HG02870 (cell line): Measurements from ENCODE around the gene NIPAL4.
A peak's percentile ranks its signal among the peaks of the same experiment; 100 is the strongest.
"Not testable (repeated sequence)": the region's sequence is repeated elsewhere in the genome, so short reads cannot be mapped to it uniquely, and the experiment has no call there.

Source experiments
- ATAC-seq: cut with Tn5 transposase; IDR thresholded peaks from one replicate; pipeline ENCODE4 v1.9.1; 2021; ENCODE audit warnings: mild to moderate bottlenecking, moderate library complexity; ENCODE audit not compliant: unreplicated experiment

NIPAL4 gene

GRCh38 chr5:157463081-157463480 is 3.1 kb downstream of the NIPAL4 start:
- no peak for ATAC-seq

- no peak for ATAC-seq
Measured at GRCh38 chr5:157463621-157464518, 3.9 kb downstream of the NIPAL4 start.

GRCh38 chr5:157464519-157465171 is 4.6 kb downstream of the NIPAL4 start:
- peak; percentile 97 for ATAC-seq

- no peak for ATAC-seq
Measured at GRCh38 chr5:157468293-157468965, 8.4 kb downstream of the NIPAL4 start.

- no peak for ATAC-seq
Measured at GRCh38 chr5:157469073-157469472, 9.1 kb downstream of the NIPAL4 start.

- ATAC-seq, result no peak
Measured at GRCh38 chr5:157469687-157470086, 9.7 kb downstream of the NIPAL4 start.

- no peak for ATAC-seq
Measured at GRCh38 chr5:157470631-157471030, 10.6 kb downstream of the NIPAL4 start.

- peak; percentile 53 for ATAC-seq
Measured at GRCh38 chr5:157471709-157472108, 11.7 kb downstream of the NIPAL4 start.

- ATAC-seq, result no peak
Measured at GRCh38 chr5:157473383-157474320, 13.6 kb downstream of the NIPAL4 start.

GRCh38 chr5:157475432-157475831 is 15.4 kb downstream of the NIPAL4 start:
- no peak for ATAC-seq

- ATAC-seq, result peak; percentile 71
Measured at GRCh38 chr5:157476702-157477408, 16.8 kb downstream of the NIPAL4 start.

GRCh38 chr5:157477814-157478494 is 17.9 kb downstream of the NIPAL4 start:
- ATAC-seq, result no peak

GRCh38 chr5:157478726-157479125 is 18.7 kb downstream of the NIPAL4 start:
- no peak for ATAC-seq

- no peak for ATAC-seq
Measured at GRCh38 chr5:157479166-157479565, 19.2 kb downstream of the NIPAL4 start.

- ATAC-seq, result no peak
Measured at GRCh38 chr5:157479612-157480510, 19.8 kb downstream of the NIPAL4 start.

- no peak for ATAC-seq
Measured at GRCh38 chr5:157481265-157481664, 21.3 kb downstream of the NIPAL4 start.

GRCh38 chr5:157481666-157482065 is 21.7 kb downstream of the NIPAL4 start:
- no peak for ATAC-seq

- not testable (repeated sequence) for ATAC-seq
Measured at GRCh38 chr5:157482702-157483101, 22.7 kb downstream of the NIPAL4 start.
